Fibroblast of skin of scalp (primary cell): ENCODE measurements around the gene HSD11B1.
A peak's percentile ranks its signal among the peaks of the same experiment; 100 is the strongest.

Experiments
- DNase-seq: peaks from one replicate; pipeline ENCODE4 v3.0.0-alpha.2; 2013

The HSD11B1 gene

DNA sequence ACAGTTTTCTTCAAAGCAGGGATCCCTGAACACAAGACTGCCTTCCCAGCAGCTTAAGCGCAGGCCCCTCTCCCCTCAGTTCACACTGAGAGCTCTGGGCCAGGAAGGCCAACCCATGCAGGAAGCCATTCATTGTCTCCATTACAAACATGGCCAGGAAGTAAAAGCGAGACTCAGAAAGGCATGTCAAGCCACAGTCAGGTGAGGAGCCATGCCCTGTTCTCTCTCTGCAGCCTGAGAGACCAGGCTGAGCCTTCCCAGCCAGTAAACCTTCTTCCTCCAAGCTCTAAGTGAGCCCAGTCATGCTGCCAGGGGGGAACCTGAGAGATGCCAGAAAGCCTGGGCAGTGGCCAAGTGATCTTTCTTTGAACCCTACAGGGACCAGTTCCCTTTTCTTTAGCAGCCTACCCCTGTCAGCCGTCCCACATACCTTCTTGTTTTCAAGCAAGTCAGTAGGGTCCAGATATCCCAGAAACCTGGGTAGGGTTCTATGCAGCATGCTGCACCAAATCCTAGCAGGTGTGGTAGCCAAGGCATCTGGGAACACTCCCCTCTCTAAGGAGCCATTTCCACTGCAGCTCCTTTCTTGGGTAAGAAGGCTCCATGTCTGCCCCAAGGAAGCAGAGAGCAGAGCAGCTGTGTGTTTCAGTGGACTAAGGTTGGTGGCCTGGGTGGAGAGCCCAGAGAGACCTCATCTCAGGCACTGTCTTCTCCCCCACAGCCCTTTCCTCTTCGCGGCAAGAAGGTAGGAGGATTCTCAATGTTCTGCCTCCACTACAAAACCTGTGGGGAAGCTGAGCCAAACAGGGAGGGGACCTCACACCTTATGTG lies 52.2 kb downstream of the HSD11B1 start:
- DNase-seq, result no peak

DNA sequence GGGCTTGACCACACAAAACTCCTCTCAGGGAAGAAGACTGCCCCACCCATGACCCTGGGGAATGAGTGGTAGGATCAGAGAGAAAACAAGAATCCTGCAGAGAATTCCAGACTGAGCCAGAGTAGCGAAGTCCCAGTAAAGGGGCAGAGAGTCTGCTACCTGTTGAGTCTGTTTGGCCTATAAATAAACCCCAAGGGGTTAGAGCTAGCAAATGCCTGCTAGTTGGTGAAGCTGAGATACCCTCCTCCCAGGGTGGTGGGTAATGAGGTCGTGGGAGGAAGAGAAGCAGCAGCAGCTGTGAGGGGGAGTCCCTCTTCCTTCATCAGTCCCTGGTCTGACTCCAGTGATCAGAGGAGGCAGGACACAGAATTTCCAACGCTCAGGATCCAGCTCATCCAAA lies 53.8 kb downstream of the HSD11B1 start:
- DNase-seq, result no peak

- no peak for DNase-seq
Measured at GRCh38 chr1:209759829-209760359, 55.2 kb downstream of the HSD11B1 start.

GRCh38 chr1:209761011-209761635 lies 56.5 kb downstream of the HSD11B1 start:
- no peak for DNase-seq

GRCh38 chr1:209766051-209766450 lies 61.4 kb downstream of the HSD11B1 start:
- DNase-seq, result no peak

DNA sequence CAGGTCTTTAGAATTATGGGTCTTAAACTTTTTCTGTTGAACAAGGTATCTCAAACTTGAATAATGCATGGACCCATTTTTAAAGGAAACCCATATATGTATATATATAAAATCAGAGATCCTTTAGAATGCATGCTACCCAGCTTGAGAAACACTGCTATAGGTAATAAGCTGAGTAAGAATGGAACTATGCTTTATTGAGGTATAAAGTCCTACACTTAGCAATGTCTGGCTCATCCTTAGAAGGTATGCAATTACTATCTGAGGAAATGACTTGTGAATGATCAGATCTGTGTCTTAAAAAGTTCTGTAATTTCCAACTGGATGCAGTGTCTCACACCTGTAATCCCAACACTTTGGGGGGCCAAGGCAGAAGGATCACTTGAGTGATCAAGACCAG lies 62.5 kb downstream of the HSD11B1 start:
- no peak for DNase-seq

- DNase-seq, result peak; percentile 9
Measured at GRCh38 chr1:209767706-209768105, 63.1 kb downstream of the HSD11B1 start.

- DNase-seq, result no peak
Measured at GRCh38 chr1:209768354-209768774, 63.7 kb downstream of the HSD11B1 start.

DNA sequence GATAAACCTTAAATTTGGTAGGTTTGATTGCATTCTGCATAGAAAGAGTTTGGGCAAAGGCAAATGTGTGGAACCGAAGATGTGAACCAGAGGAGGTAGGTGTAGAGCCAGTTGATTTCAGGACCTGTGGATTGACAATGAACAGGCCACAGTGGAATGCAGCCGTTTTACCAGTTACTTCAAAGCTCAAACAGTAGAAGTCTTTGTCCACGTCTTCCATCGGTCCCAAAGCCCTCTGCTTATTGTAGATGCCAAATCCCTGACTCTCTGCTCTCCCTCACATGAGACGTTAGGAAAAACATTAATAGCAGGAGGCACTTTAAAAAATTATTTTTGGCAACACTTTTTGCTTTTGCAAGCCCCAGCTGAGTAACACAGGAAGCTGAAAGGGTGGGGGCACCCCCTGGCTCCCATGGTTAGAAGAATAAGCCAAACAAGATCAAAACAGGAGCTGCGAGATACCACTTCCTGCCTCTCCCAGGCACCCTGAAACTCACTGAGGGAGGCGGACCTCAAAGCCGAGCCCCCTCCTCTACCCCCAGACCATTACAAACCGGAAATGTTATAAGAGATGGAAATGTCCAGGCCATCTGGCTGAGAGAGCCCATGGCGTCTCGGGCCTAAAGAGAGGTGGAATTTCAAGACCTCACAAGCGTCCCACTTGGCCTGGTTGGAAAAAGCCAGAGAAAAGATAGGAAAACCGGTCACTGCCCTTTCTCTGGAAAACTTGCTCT lies 64.7 kb downstream of the HSD11B1 start:
- DNase-seq, result peak; percentile 93

- peak; percentile 61 for DNase-seq
Measured at GRCh38 chr1:209769971-209770370, 65.3 kb downstream of the HSD11B1 start.

GRCh38 chr1:209770636-209771415 lies 66.2 kb downstream of the HSD11B1 start:
- DNase-seq, result no peak

DNA sequence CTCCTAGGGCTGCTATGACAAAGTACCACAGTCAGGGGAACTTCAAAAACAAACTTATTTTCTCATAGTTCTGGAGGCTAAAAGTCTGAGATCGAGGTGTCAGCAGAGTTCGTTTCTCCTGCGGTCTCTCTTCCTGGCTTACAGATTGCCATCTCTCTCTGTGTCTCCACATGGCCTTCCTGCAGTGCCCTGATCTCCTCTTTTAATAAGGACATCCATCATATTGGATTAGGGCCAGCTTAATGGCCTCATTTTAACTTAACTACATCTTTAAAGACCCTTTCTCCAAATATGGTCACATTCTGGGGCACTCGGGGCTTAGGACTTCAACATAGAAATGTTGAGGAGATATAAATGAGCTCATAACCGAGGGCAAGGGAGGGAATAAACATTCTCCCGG lies 67.5 kb downstream of the HSD11B1 start:
- peak; percentile 15 for DNase-seq

- no peak for DNase-seq
Measured at GRCh38 chr1:209774592-209774991, 69.9 kb downstream of the HSD11B1 start.

DNA sequence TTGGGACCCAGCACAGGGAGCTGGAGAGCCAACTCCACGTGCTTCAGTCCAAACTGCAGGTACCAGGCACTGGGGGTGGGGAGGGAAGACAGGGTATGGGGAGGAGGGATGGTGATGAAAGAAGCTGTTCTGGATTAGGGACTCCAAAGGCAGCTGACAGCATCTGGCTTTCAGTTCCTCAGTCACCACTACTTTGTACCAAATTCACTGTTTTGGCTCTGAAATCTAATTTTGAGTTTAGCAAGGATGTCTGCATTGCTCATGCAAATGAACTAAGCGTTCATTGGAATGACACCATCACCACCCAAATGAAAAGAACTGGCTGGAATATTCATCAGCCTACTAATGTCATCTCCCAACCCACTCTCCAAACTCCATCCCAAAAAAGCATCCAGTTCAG lies 71.0 kb downstream of the HSD11B1 start:
- no peak for DNase-seq

DNA sequence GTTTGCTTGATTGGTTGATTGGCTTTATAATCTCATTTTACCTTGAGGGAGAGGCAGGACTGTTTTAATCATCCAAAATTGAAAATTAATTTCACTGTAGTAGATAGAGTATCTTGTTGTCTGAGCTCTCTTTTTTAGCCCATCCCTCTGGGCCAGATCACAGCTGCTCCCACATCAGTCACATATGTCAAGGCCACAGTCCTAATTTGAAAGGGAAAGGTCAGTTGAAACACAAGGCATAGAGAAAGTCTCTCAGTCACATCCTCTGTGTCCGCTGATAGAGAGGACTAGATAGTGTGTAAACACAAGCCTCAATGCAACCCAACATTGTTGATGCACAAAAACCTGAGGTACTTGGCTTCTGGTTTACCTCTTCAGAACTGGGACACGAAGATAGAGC lies 72.9 kb downstream of the HSD11B1 start:
- DNase-seq, result no peak

DNA sequence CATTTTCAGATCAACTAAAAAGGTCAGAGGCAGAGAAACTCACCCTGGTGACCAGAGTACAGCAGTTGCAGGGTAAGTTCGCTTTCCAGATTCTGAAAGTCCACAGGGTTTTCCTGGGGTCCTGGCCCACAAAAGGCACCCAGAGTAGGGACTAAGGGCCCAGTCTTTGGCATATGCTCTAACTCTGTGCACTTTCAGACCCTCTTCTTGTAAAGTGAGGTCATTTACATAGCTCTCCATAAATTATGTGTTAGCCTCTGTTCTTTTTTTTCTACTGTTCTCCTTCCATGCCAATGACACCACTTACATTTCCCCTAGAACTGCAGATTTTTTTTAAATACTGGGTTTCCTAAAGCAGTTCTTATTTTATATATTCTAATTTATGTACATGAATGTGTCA lies 73.5 kb downstream of the HSD11B1 start:
- no peak for DNase-seq

DNA sequence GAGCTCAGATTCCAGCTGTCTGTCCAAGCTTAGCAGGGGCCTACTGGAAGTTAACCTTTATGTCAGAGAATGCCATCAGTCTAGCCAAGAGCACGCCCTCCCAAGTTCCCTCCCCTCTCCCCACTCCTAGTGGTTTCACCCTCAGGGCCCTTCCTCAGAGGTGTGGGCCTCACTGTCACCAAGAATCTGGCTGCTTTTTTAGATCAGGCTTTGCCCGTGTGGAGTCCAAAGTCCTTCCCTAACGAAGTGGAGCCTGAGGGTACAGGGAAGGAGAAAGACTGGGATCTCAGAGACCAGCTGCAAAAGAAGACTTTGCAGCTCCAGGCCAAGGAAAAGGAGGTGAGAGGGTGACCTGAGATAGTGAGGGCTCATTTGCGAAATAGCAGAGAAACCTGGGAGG lies 75.6 kb downstream of the HSD11B1 start:
- no peak for DNase-seq

GRCh38 chr1:209783386-209783785 lies 78.7 kb downstream of the HSD11B1 start:
- no peak for DNase-seq
